ENCODE results near the gene IL27RA.

- TF ChIP-seq POLR2A (IDR thresholded peaks at IDR 0.05; ENCODE audit: low read length) (no peak), GATA1 (IDR thresholded peaks at IDR 0.05; ENCODE audit: low read depth, low read length) (no peak)
Measured at GRCh38 chr19:13987101-13987890, 44.3 kb upstream of the IL27RA start.

Measured in erythroblast (primary cell).